Keratinocyte (primary cell): ENCODE data around the gene SERPINE1. TPM values are rescaled to one million over a fixed set of nuclear protein-coding genes. Genes with fewer than 3 reads are reported as not detected.
A peak's percentile ranks its signal among the peaks of the same experiment; 100 is the strongest.

Experiments used
- DNase-seq: peaks from one replicate; pipeline ENCODE4 v3.0.0-alpha.2; 2011; ENCODE audit warnings: low read depth, missing footprints, low spot score
- FAIRE-seq: peaks from 2 replicates; lab custom pipeline; 2011; peaks lifted over from hg19 to GRCh38; lab: Jason Lieb, UNC
- H2AFZ ChIP-seq: 2 replicates; pipeline ENCODE4 v1.6.0; 2012; ENCODE audit warnings: low read length, control low read depth, inconsistent platforms; ENCODE audit not compliant: control insufficient read depth
- H3K27ac ChIP-seq: 2 replicates; pipeline ENCODE4 v1.5.1; 2011; ENCODE audit warnings: low read length; ENCODE audit not compliant: control insufficient read depth, insufficient read depth
- H3K27me3 ChIP-seq: 3 replicates; pipeline ENCODE4 v1.6.0; 2011; ENCODE audit warnings: low read length; ENCODE audit not compliant: control insufficient read depth, insufficient read depth; ENCODE audit errors: extremely low read depth
- H3K36me3 ChIP-seq, 2 experiments: 2 replicates in 1 of 2; 3 replicates in 1 of 2; pipeline ENCODE4 v1.5.1; 2011; ENCODE audit warnings: low read length in 2 of 2, mild to moderate bottlenecking in 1 of 2; ENCODE audit not compliant: control insufficient read depth in 2 of 2, insufficient read depth in 2 of 2; ENCODE audit errors: extremely low read depth in 1 of 2
- H3K4me1 ChIP-seq: 3 replicates; pipeline ENCODE4 v1.5.1; 2011; ENCODE audit warnings: low read length; ENCODE audit not compliant: control insufficient read depth, insufficient read depth; ENCODE audit errors: extremely low read depth
- H3K4me2 ChIP-seq: 3 replicates; pipeline ENCODE4 v1.6.0; 2011; ENCODE audit warnings: low read depth, low read length; ENCODE audit not compliant: control insufficient read depth, insufficient read depth; ENCODE audit errors: extremely low read depth
- H3K4me3 ChIP-seq, 3 experiments: fragments of 200-600 bp in 1 of 3; sonication (generic) in 1 of 3; 2 replicates in 2 of 3; 3 replicates in 1 of 3; pipeline ENCODE4 v1.5.1; 2011 to 2016; ENCODE audit warnings: low read length in 3 of 3, mild to moderate bottlenecking in 3 of 3, control low read depth in 2 of 3, inconsistent platforms in 1 of 3, low read depth in 1 of 3, mixed read lengths in 1 of 3, mixed run types in 1 of 3, moderate library complexity in 1 of 3; ENCODE audit not compliant: control insufficient read depth in 2 of 3, insufficient read depth in 2 of 3; ENCODE audit errors: extremely low read depth in 1 of 3
- H3K79me2 ChIP-seq: 2 replicates; pipeline ENCODE4 v1.6.0; 2012; ENCODE audit warnings: low read length; ENCODE audit not compliant: control insufficient read depth, insufficient read depth
- H3K9ac ChIP-seq: 3 replicates; pipeline ENCODE4 v1.6.0; 2011; ENCODE audit warnings: low read length; ENCODE audit not compliant: control insufficient read depth, insufficient read depth; ENCODE audit errors: extremely low read depth
- H3K9me1 ChIP-seq: 3 replicates; pipeline ENCODE4 v1.6.0; 2011; ENCODE audit warnings: low read length; ENCODE audit not compliant: control insufficient read depth, insufficient read depth; ENCODE audit errors: extremely low read depth
- H3K9me3 ChIP-seq: 2 replicates; pipeline ENCODE4 v1.5.1; 2012; ENCODE audit warnings: low read depth, low read length; ENCODE audit not compliant: control insufficient read depth
- H4K20me1 ChIP-seq: 3 replicates; pipeline ENCODE4 v1.6.0; 2011; ENCODE audit warnings: low read length; ENCODE audit not compliant: control insufficient read depth, insufficient read depth; ENCODE audit errors: extremely low read depth
- EZH2 ChIP-seq: IDR thresholded peaks from one replicate; pipeline ENCODE4 v1.6.1; 2012; ENCODE audit warnings: inconsistent platforms, mild to moderate bottlenecking, low read length, moderate library complexity
- dilution Hi-C: fragments of 300-500 bp; cut with MboI; formaldehyde crosslinking; loops from one replicate; pipeline ENCODE4 v1.7.0; 2020; ENCODE audit warnings: low sequenced_read_pairs; ENCODE audit not compliant: extremely low pct_ligation_motif_present
- polyA plus RNA-seq, 5 experiments: library from polyadenylated mRNA; depleted of rRNA in 3 of 5; stranded (reverse) in 3 of 5; stranded (forward) in 1 of 5; unstranded in 1 of 5; fragments of >200 nt; gene quantifications; 1 replicate in 1 of 5; 2 replicates in 3 of 5; 3 replicates in 1 of 5; pipeline versions ENCODE4 v1.2.1 to v1.2.3, GENCODE V29; 2011 to 2012; ENCODE audit warnings: missing spikeins in 2 of 5, low read depth in 1 of 5, low replicate concordance in 1 of 5
- TF ChIP-seq, protein P1 (sequence below), 3 experiments: IDR thresholded peaks in 1 of 3; conservative IDR thresholded peaks in 1 of 3; optimal IDR thresholded peaks in 1 of 3; 2 replicates in 2 of 3; 3 replicates in 1 of 3; pipeline versions ENCODE3 to v1.5.1; 2011; ENCODE audit warnings: low read length in 3 of 3, mild to moderate bottlenecking in 3 of 3, moderate library complexity in 2 of 3, control low read depth in 1 of 3, inconsistent platforms in 1 of 3; ENCODE audit not compliant: insufficient read depth in 2 of 3; ENCODE audit errors: extremely low read depth in 1 of 3

Gene SERPINE1
- polyA plus RNA-seq, 1 donor (not counting 4 experiments of a cell fraction or from before 2014, with no cell fraction given) = 522 TPM

GRCh38 chr7:101108961-101109360 is 17.9 kb upstream of the SERPINE1 start:
- dilution Hi-C loops = no loop called here
- peaks cover 29% of the 10 kb centered on the region for H3K4me1 ChIP-seq

DNA sequence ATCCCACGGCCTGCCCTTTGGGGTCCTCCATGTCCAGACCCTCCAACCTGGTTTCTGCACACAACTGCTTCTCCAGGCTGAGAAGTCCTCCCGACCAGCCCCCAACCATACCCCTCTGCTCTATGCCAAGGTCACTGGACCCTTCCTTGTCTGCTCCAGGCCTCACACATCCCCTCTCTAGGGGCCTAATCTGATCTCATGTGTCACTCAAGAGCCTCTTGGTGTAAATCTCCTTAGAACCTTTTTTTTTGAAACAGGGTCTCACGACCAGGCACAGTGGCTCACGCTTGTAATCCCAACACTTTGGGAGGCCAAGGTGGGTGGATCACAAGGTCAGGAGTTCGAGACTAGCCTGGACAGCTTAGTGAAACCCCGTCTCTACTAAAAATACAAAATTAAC is 17.5 kb upstream of the SERPINE1 start:
- Histone ChIP-seq H3K9ac (peak overlapping the region; percentile 75), H4K20me1 (no peaks in the 10 kb centered on the region), H3K79me2 (no peaks in the 10 kb centered on the region), H3K4me2 (peak overlapping the region; percentile 58), H3K27me3 (no peaks in the 10 kb centered on the region), H3K27ac (peak overlapping the region; percentile 93), H3K9me3 (no peaks in the 10 kb centered on the region), H2AFZ (peak overlapping the region; percentile 5), H3K36me3 (no peaks in the 10 kb centered on the region), H3K9me1 (no peaks in the 10 kb centered on the region), H3K4me3 (no peak overlapping the region), H3K4me1 (peaks cover 29% of the 10 kb centered on the region)
- no peak for TF ChIP-seq EZH2
- TF ChIP-seq, protein P1, sequence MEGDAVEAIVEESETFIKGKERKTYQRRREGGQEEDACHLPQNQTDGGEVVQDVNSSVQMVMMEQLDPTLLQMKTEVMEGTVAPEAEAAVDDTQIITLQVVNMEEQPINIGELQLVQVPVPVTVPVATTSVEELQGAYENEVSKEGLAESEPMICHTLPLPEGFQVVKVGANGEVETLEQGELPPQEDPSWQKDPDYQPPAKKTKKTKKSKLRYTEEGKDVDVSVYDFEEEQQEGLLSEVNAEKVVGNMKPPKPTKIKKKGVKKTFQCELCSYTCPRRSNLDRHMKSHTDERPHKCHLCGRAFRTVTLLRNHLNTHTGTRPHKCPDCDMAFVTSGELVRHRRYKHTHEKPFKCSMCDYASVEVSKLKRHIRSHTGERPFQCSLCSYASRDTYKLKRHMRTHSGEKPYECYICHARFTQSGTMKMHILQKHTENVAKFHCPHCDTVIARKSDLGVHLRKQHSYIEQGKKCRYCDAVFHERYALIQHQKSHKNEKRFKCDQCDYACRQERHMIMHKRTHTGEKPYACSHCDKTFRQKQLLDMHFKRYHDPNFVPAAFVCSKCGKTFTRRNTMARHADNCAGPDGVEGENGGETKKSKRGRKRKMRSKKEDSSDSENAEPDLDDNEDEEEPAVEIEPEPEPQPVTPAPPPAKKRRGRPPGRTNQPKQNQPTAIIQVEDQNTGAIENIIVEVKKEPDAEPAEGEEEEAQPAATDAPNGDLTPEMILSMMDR (optimal IDR thresholded peaks at IDR 0.05 in 1 of 3, IDR thresholded peaks at IDR 0.05 in 1 of 3, conservative IDR thresholded peaks at IDR 0.05 in 1 of 3; ENCODE audit: extremely low read depth in 1 of 3, insufficient read depth in 2 of 3, low read length in 3 of 3) = no peak
- no peak for DNase-seq
- dilution Hi-C loops = no loop called here
- no peak for FAIRE-seq

More at GRCh38 chr7:101108961-101109360, 17.9 kb upstream of the SERPINE1 start:
- Histone ChIP-seq H3K9ac (peak overlapping the region; percentile 75), H3K4me3 (no peak overlapping the region), H3K4me2 (peak overlapping the region; percentile 58), H3K79me2 (no peaks in the 10 kb centered on the region), H3K36me3 (no peaks in the 10 kb centered on the region), H3K27me3 (no peaks in the 10 kb centered on the region), H3K9me1 (no peaks in the 10 kb centered on the region), H2AFZ (no peak overlapping the region), H4K20me1 (no peaks in the 10 kb centered on the region), H3K27ac (peak overlapping the region; percentile 93), H3K9me3 (no peaks in the 10 kb centered on the region)
- DNase-seq (no peak), FAIRE-seq (peak; percentile 92)
- TF ChIP-seq, protein P1 (optimal IDR thresholded peaks at IDR 0.05 in 1 of 3, IDR thresholded peaks at IDR 0.05 in 1 of 3, conservative IDR thresholded peaks at IDR 0.05 in 1 of 3; ENCODE audit: extremely low read depth in 1 of 3, insufficient read depth in 2 of 3, low read length in 3 of 3) = no peak
- no peak for TF ChIP-seq EZH2
